ENCODE results near the gene IGF2R.

IGF2R gene

DNA sequence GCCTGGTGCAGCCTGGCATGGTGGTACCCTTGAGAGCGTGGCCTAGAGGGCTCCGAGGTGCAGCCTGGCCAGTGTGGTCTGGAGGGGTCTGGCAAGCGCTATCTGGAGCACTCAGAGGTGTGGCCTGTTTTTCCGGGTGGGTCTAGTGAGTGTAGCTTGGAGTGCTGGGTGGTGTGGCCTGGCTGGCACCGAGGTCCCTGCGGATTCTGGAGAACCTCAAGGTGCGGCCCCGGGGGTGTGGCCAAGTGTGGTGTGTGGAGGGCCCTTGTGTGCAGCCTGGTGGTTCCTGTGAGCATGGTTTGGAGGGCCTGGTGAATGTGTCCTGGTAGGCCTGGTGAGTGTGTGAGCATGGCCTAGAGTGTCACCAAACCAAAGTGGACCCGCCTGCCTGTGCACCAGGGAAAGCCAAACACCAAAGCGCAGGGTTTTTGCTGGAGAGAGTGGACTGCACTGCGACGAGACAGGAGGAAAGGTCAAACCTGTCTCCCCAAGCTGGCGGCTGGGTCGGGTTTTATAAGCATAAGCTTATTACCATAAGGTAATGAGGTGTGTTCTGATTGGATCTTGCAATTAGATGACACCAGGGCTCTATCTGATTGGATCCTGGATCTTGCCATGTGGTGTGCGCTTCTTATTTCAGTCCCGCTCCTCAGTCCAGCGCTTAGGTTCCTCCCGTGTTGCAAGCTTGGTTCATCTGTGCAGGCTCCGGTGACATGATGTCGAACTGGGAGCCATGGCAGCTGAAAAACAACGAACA lies 35.7 kb downstream of the IGF2R start:
- ATAC-seq (replicated peaks) = no peak
- Mint-ChIP-seq H3K36me3 (peaks cover 46 to 64% of the 10 kb centered on the region in 2 donors), H3K27ac (peak overlapping the region; percentile 80), H3K27me3 (no peaks in the 10 kb centered on the region), H3K4me3 (peak overlapping the region in 1 of 2 donors; percentile 23), H3K9me3 (peaks cover 8 to 18% of the 10 kb centered on the region in 2 donors), H3K4me1 (peaks cover 32 to 65% of the 10 kb centered on the region in 2 donors)
- no peak for DNase-seq

DNA sequence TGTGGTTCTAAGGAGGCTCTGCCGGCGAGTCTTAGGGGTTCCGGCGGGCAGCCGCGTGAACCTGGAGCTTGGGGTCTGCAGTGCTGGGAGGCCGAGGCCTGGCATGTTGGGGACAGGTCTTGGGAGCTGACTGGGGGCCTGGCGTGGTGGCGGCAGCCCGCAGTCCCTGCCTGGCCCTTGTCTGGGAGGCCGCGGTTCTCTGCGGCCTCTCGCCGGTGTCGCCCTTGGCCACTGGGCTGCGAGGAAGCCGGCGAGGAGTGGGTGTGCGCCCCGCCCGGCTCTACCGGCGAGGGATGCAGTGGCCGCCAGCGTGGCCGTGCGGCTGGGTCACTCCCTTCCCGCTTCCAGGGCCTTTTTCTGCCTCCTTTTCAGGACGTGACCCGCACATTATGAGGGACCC lies 36.3 kb downstream of the IGF2R start:
- H3K27me3 Mint-ChIP-seq = no peaks in the 10 kb centered on the region
- no peak overlapping the region for H3K27ac Mint-ChIP-seq
- peaks cover 29 to 63% of the 10 kb centered on the region in 2 donors for H3K4me1 Mint-ChIP-seq
- no peak for DNase-seq
- ATAC-seq (replicated peaks) = no peak
- H3K4me3 Mint-ChIP-seq = no peak overlapping the region
- peaks cover 44 to 61% of the 10 kb centered on the region in 2 donors for H3K36me3 Mint-ChIP-seq
- peaks cover 8 to 18% of the 10 kb centered on the region in 2 donors for H3K9me3 Mint-ChIP-seq

DNA sequence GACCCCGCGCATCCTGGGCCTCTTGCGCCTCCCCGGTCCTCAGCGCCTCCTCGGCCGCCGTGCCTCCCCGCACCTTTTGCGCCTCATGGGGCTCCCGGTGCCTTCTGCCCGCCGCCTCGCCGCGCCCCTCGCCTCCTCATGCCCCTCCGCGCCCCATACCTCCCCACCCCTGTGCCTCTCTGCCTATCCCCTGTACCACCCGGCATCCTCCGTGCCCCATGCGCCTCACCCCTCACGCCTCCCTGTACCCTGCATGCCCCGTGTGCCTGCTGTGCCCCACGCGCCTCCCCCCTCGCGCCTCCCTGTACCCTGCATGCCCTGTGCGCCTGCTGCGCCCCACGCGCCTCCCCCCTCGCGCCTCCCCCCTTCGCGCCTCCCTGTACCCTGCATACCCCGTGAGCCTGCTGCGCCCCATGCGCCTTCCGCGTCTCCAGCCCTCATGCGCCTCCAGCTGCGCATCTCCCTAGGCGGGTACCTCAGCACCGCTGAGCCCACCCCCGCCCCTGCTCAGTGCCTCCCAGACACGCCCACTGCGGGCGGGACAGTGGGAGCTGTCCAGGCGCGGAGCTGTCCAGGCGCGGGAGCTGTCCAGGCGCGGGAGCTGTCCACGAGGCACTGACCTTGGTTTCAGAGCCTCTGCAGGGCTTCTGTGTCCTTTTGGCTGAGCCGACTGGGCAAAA lies 37.1 kb downstream of the IGF2R start:
- DNase-seq (no peak), ATAC-seq (replicated peaks) (peak in 1 of 2 donors; percentile 25)
- Mint-ChIP-seq H3K27me3 (no peaks in the 10 kb centered on the region), H3K9me3 (peaks cover 4 to 16% of the 10 kb centered on the region in 2 donors), H3K4me3 (peak overlapping the region; percentile 46 to 62), H3K4me1 (peaks cover 27 to 60% of the 10 kb centered on the region in 2 donors), H3K27ac (no peak overlapping the region), H3K36me3 (peaks cover 45 to 63% of the 10 kb centered on the region in 2 donors)

DNA sequence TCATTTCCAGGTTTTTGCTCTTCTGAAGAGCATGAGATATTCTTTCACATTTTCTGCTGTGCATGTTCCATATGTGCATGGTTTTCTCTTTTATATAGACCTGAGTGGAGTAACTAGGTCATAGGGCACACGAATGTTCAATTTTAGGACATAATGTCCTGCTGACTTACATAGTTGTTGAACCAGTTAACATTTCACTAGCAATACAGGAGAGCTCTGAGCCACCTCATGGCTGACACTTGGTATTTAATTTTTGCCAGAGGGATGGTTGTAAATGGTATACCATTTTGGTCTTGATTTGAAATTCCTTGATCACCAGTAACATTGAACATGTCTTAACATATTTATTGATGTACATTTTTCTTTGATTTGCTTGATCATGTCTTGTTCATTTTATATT lies 38.3 kb downstream of the IGF2R start:
- H3K36me3 Mint-ChIP-seq = peaks cover 54 to 72% of the 10 kb centered on the region in 2 donors
- peak overlapping the region; percentile 60 for H3K27ac Mint-ChIP-seq

DNA sequence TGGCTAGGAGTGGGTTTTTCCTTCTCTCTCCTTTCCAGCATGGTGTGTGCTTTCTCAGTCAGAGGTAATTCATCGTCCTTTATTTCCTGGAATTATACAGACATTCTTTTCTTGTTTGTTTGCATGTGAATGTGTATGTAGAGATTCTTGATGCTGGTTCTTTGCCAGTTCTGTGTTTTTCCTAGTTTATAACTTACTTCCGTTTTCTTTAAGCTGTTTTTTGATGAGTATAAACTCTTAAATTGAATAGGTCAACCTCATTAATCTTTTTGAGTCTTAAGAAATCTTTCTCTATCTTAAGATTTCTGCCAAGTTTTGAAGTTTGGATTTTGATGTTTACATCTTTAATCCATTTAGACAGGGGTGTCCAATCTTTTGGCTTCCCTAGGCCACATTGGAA lies 38.7 kb downstream of the IGF2R start:
- Mint-ChIP-seq H3K4me3 (no peak overlapping the region), H3K27me3 (no peaks in the 10 kb centered on the region), H3K4me1 (peaks cover 24 to 69% of the 10 kb centered on the region in 2 donors), H3K36me3 (peaks cover 53 to 71% of the 10 kb centered on the region in 2 donors), H3K27ac (no peak overlapping the region), H3K9me3 (peaks cover 4 to 16% of the 10 kb centered on the region in 2 donors)
- DNase-seq (no peak), ATAC-seq (replicated peaks) (no peak)

More for the DNA sequence above, 38.3 kb downstream of the IGF2R start:
- Mint-ChIP-seq H3K4me1 (peaks cover 26 to 70% of the 10 kb centered on the region in 2 donors), H3K9me3 (peaks cover 4 to 16% of the 10 kb centered on the region in 2 donors), H3K27me3 (no peaks in the 10 kb centered on the region), H3K4me3 (no peak overlapping the region)
- DNase-seq = no peak
- no peak for ATAC-seq (replicated peaks)

DNA sequence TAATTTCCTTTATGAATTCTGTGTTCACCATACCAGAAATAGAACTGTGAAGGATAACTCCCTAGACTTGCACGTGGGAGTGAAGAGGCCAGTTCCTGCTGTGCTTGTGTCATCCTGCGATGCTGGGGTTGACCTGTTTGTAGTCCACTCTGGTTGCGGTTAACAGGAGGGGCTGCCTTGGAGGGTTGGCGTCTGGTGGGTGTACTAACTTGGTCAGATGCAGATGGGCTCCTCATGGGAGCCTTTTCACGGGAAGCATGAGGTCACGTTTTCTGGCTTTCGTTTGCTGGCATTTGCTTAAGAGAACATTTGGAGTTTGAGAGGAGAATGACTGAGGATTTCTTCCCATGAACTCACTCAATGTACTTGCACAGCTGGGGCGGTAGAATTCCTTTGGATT lies 41.2 kb downstream of the IGF2R start:
- Mint-ChIP-seq H3K36me3 (peaks cover 58 to 72% of the 10 kb centered on the region in 2 donors), H3K4me3 (no peak overlapping the region), H3K4me1 (peaks cover 19 to 67% of the 10 kb centered on the region in 2 donors), H3K9me3 (peaks cover 4 to 9% of the 10 kb centered on the region in 2 donors), H3K27ac (no peak overlapping the region), H3K27me3 (no peaks in the 10 kb centered on the region)
- DNase-seq = no peak
- ATAC-seq (replicated peaks) = no peak

DNA sequence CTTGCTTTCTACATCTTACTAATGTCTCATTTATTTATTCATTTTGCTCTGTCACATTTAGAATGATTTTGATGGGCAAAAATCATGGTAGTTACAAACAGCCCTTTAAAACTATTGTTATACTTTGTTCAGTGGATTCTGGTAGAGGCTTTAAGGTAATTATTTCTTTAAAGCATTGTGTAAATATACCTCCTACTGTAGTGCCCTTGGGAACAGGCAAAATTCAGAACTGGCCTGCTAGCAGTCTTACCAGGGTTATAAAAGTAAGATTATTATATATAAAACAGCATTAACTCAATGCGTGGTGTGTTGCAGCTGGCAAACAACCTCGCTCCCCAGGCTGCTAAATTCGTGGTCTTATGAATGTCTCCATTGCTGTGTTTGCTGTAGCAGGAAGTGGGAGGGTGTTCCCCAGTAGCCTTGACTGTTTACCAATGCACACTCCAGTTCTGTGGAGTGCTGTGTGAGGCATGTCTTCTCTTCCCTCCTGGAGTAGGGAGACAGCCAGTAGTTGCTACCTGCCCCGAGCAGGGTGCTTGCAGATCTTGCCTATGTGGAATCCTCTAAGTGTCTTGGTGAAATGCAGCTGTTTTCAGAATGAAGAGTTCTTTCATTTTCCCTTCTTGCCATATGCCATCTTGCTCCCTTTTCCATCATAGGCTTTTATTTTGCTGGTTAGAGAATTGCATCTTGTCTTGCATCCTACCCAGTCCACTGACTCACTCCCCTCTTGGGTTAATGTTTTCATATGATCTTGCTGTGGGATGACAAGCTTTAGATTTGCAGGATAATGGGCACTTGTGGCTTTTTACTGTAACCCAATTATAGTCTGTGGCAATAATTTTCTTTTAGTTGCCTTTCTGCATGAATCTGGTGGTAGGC lies 45.3 kb downstream of the IGF2R start:
- DNase-seq = no peak
- peaks cover 65 to 82% of the 10 kb centered on the region in 2 donors for H3K36me3 Mint-ChIP-seq

DNA sequence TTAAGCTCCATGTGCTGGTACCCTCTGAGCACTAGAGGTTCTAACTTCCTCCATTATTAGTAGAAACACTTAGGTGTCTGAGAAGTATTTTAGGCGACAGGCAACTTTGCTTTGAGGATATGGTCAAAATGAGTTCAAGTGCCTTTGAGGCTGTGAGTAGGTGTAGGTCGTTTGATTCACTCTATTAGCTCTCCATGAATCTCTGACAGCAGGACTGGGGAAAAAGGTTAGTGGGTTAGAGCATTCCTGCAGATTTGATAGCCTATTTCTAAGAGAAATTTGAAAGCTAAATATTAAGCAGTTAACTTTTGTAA lies 45.9 kb downstream of the IGF2R start:
- H3K9me3 Mint-ChIP-seq = peaks cover 0 to 3% of the 10 kb centered on the region in 2 donors
- DNase-seq = no peak
- H3K4me3 Mint-ChIP-seq = no peak overlapping the region
- peaks cover 66 to 87% of the 10 kb centered on the region in 2 donors for H3K36me3 Mint-ChIP-seq
- peaks cover 13 to 60% of the 10 kb centered on the region in 2 donors for H3K4me1 Mint-ChIP-seq
- H3K27me3 Mint-ChIP-seq = no peaks in the 10 kb centered on the region
- no peak for ATAC-seq (replicated peaks)
- peak overlapping the region; percentile 17 for H3K27ac Mint-ChIP-seq

More for the DNA sequence above, 45.3 kb downstream of the IGF2R start:
- H3K9me3 Mint-ChIP-seq = peaks cover 0 to 3% of the 10 kb centered on the region in 2 donors
- H3K27ac Mint-ChIP-seq = peak overlapping the region; percentile 17
- no peak overlapping the region for H3K4me3 Mint-ChIP-seq
- no peaks in the 10 kb centered on the region for H3K27me3 Mint-ChIP-seq
- ATAC-seq (replicated peaks) = no peak
- peaks cover 13 to 58% of the 10 kb centered on the region in 2 donors for H3K4me1 Mint-ChIP-seq

DNA sequence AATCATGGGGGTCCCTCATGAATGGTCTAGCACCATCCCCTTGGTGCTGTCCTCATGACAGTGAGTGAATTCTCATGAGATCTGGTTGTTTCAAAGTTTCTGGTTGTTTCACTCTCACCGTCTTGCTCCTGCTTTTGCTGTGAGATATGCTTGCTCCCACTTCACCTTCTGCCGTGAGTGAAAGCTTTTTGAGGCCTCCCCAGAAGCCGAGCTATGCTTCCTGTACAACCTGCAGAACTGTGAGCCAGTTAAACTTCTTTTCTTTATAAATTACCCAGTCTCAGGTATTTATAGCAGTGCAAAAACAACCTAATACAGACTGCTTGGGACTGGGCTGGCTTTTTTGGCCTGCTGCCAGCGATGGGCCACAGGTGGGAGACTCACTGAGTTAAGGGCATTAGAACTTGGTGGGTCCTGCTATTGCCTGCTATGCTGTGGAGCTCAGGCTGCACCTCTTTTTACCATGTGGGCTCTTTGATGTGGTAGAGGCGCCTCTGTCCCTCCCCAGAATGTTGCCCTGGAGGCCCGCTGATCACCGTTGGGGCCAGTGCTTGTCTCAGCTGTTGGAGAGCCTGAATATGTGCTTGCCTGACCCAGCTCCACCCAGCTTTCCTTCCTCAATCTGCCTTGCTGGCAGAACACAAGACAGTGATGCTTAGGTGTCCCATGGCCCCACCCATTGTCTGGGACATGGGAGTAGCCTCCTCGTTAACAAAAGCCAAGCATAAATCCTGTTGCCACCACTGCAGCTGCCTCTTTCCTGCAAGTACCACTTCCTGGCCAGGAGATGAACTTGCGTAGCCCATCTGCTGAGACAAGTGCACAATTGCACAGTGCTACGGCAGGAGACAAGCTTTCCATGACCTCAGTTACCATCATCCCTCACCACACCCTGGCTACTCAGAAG lies 47.1 kb downstream of the IGF2R start:
- DNase-seq (no peak), ATAC-seq (replicated peaks) (no peak)
- peaks cover 62 to 83% of the 10 kb centered on the region in 2 donors for H3K36me3 Mint-ChIP-seq
- no peak overlapping the region for H3K4me3 Mint-ChIP-seq
- peaks cover 13 to 63% of the 10 kb centered on the region in 2 donors for H3K4me1 Mint-ChIP-seq
- H3K27me3 Mint-ChIP-seq = no peaks in the 10 kb centered on the region
- H3K27ac Mint-ChIP-seq = peak overlapping the region; percentile 65
- peaks cover 0 to 3% of the 10 kb centered on the region in 2 donors for H3K9me3 Mint-ChIP-seq

DNA sequence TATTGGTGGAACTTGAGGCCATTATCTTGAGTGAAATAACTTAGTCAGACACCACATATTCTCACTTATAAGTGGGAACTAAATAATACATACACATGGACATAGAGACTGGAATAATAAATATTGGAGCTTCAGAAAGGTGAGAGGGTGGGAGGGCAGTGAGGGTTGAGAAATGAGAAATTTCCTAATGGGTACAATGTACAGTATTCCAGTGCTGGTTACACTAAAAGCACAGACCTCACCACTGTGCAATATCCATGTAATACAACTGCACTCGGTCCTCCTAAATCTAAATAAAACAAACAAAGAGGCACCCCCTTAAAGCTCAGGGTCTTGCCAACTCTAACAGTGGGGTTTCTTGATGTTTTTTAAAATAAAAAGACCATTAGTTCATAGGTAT lies 53.2 kb downstream of the IGF2R start:
- H3K4me3 Mint-ChIP-seq = no peak overlapping the region
- H3K27me3 Mint-ChIP-seq = no peaks in the 10 kb centered on the region
- no peak overlapping the region for H3K27ac Mint-ChIP-seq
- peaks cover 20 to 40% of the 10 kb centered on the region in 2 donors for H3K36me3 Mint-ChIP-seq
- DNase-seq (no peak), ATAC-seq (replicated peaks) (no peak)
- H3K4me1 Mint-ChIP-seq = peaks cover 3 to 20% of the 10 kb centered on the region in 2 donors
- H3K9me3 Mint-ChIP-seq = no peaks in the 10 kb centered on the region

DNA sequence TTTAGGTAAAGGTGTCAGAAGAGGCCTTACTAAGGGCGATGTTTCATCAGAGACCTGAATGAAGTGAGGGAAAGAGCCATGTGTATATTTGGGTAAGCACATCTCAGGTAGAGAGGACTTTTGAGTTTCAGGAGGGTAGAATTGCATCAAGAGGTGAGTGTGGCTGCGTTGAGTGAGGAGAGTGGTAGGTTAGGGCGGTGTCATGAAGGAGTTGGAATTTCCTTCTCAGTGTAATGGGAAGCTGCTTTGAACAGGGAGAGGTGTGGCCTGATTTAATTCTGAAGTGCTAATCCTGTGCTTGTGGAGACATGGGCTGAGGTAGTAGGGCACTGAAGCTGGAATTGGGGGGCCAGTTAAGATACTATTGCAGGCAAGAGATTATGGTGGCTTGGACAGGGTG lies 53.9 kb downstream of the IGF2R start:
- Mint-ChIP-seq H3K27ac (no peak overlapping the region), H3K4me1 (peaks cover 5 to 23% of the 10 kb centered on the region in 2 donors), H3K27me3 (no peaks in the 10 kb centered on the region), H3K9me3 (no peaks in the 10 kb centered on the region), H3K4me3 (no peak overlapping the region), H3K36me3 (peaks cover 20 to 40% of the 10 kb centered on the region in 2 donors)
- no peak for ATAC-seq (replicated peaks)
- DNase-seq = no peak

DNA sequence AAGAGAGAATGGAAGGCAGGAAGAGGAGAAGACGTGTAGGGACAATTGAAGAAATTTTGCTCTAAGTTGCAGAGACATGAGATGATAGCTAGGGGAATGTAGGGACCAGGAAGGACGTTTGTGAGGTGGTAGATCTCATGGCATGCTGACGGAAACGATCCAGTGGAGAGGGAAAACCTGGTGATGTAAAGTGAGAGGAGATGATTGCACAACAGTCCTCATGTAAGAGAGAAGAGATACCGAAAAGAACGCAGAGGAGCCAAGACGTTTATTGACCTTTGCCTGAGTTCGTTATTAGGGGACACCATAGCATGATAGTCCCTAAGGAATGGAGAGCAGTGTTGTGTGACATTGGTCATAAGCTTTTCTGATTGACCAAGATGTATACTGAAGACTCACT lies 55.3 kb downstream of the IGF2R start:
- Mint-ChIP-seq H3K9me3 (peaks cover 0 to 2% of the 10 kb centered on the region in 2 donors), H3K27ac (no peak overlapping the region), H3K4me3 (no peak overlapping the region), H3K4me1 (peaks cover 8 to 25% of the 10 kb centered on the region in 2 donors), H3K36me3 (peaks cover 18 to 37% of the 10 kb centered on the region in 2 donors), H3K27me3 (no peaks in the 10 kb centered on the region)
- no peak for ATAC-seq (replicated peaks)
- DNase-seq = no peak

DNA sequence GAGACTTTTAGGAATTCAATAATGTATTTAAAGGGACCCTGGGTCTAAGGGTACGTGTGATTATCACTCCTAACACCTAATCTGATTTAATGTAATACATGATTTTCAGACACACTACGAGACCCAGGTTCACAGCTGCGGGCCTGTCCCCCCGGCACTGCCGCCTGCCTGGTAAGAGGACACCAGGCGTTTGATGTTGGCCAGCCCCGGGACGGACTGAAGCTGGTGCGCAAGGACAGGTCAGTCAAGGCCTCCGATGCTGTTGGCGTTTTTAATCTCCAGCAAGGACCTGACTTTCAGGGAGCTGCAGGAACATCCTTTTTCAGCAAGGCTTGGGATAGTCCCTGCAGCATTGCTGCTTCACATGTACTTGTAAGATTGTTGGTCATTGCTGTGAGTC lies 58.2 kb downstream of the IGF2R start:
- DNase-seq (no peak), ATAC-seq (replicated peaks) (no peak)
- Mint-ChIP-seq H3K27ac (no peak overlapping the region), H3K9me3 (peaks cover 0 to 2% of the 10 kb centered on the region in 2 donors), H3K27me3 (no peaks in the 10 kb centered on the region), H3K36me3 (peaks cover 33 to 46% of the 10 kb centered on the region in 2 donors), H3K4me1 (peaks cover 21 to 43% of the 10 kb centered on the region in 2 donors), H3K4me3 (no peak overlapping the region)
